B cell (primary cell): ENCODE results near the gene LIN28B. TPM values are rescaled to one million over a fixed set of nuclear protein-coding genes. Genes with fewer than 3 reads are reported as not detected.

Experiments
- ATAC-seq: fragments of 200-7000 bp; cut with Tn5 transposase; one replicate; pipeline ENCODE4 v1.10.0; 2021; ENCODE audit warnings: low read depth, mild to moderate bottlenecking, moderate number of reproducible peaks, moderate library complexity
- CTCF ChIA-PET: fragments of 350-600 bp; sonication (Branson Sonifier 250); formaldehyde crosslinking; loops from one replicate; lab custom pipeline; 2021; ENCODE audit warnings: antibody characterized with exemption, inconsistent platforms; lab: Charles Lee
- POLR2A ChIA-PET: fragments of 350-600 bp; sonication (Branson Sonifier 250); formaldehyde crosslinking; loops from one replicate; lab custom pipeline; 2021; ENCODE audit warnings: antibody characterized with exemption; lab: Charles Lee
- DNase-seq: peaks from one replicate; pipeline ENCODE4 v3.0.0; 2013
- H2AFZ ChIP-seq: 2 replicates; pipeline ENCODE4 v1.6.1; 2012; ENCODE audit warnings: mild to moderate bottlenecking, low read depth, low read length; ENCODE audit not compliant: insufficient read depth, poor library complexity, severe bottlenecking
- H3K27ac ChIP-seq, 2 donors: 1 replicate in 1 of 2; 2 replicates in 1 of 2; pipeline ENCODE4 v1.5.1; 2012 to 2013; ENCODE audit warnings: low read length in 2 of 2, mild to moderate bottlenecking in 2 of 2, moderate library complexity in 1 of 2
- H3K27me3 ChIP-seq, 4 experiments: fragments of 200-600 bp in 1 of 4; sonication (generic) in 1 of 4; replicated peaks in 1 of 4; 1 replicate in 2 of 4; 2 replicates in 2 of 4; pipeline versions ENCODE4 v1.6.1 to v1.7.0; 2013 to 2016; ENCODE audit warnings: low read length in 3 of 4, mild to moderate bottlenecking in 2 of 4, mixed read lengths in 1 of 4, moderate library complexity in 1 of 4; ENCODE audit not compliant: insufficient read depth in 4 of 4, control insufficient read depth in 3 of 4; ENCODE audit errors: control extremely low read depth in 1 of 4
- H3K36me3 ChIP-seq, 2 experiments: replicated peaks in 1 of 2; 1 replicate in 1 of 2; 2 replicates in 1 of 2; pipeline versions ENCODE4 v1.6.1 to v1.7.1; 2013; ENCODE audit warnings: low read length in 1 of 2; ENCODE audit not compliant: insufficient read depth in 2 of 2, control insufficient read depth in 1 of 2; ENCODE audit errors: control extremely low read depth in 1 of 2, extremely low read depth in 1 of 2
- H3K4me1 ChIP-seq, 2 donors: fragments of 200-600 bp in 1 of 2; sonication (generic) in 1 of 2; 1 replicate in 1 of 2; 2 replicates in 1 of 2; pipeline versions ENCODE4 v1.5.1 to v1.6.1; 2013 to 2017; ENCODE audit warnings: low read length in 2 of 2; ENCODE audit not compliant: control insufficient read depth in 2 of 2, insufficient read depth in 2 of 2
- H3K4me2 ChIP-seq: replicated peaks from 2 replicates; pipeline ENCODE3; 2012; ENCODE audit warnings: mild to moderate bottlenecking, low read depth, low read length; ENCODE audit not compliant: poor library complexity, severe bottlenecking
- H3K4me3 ChIP-seq, 5 experiments: fragments of 200-600 bp in 1 of 5; sonication (generic) in 1 of 5; 1 replicate in 3 of 5; 2 replicates in 2 of 5; pipeline versions ENCODE4 v1.5.1 to v1.7.0; 2011 to 2016; ENCODE audit warnings: low read length in 4 of 5, mild to moderate bottlenecking in 4 of 5, low read depth in 2 of 5, control low read depth in 1 of 5, moderate library complexity in 1 of 5; ENCODE audit not compliant: insufficient read depth in 1 of 5; ENCODE audit errors: control extremely low read depth in 1 of 5, extremely low read depth in 1 of 5
- H3K79me2 ChIP-seq: fragments of 200-600 bp; sonication (generic); one replicate; pipeline ENCODE4 v1.6.0; 2016; ENCODE audit warnings: low read length; ENCODE audit not compliant: control insufficient read depth, insufficient read depth
- H3K9ac ChIP-seq: fragments of 200-600 bp; sonication (generic); 2 replicates; pipeline ENCODE4 v1.6.1; 2017; ENCODE audit warnings: mild to moderate bottlenecking, low read length, moderate library complexity
- H3K9me3 ChIP-seq, 3 donors: one replicate each; pipeline versions ENCODE4 v1.6.1 to v1.7.1; 2013; ENCODE audit warnings: low read length in 2 of 3; ENCODE audit not compliant: control insufficient read depth in 2 of 3, insufficient read depth in 1 of 3; ENCODE audit errors: control extremely low read depth in 1 of 3
- H4K20me1 ChIP-seq: 2 replicates; pipeline ENCODE4 v1.6.0; 2012; ENCODE audit warnings: mild to moderate bottlenecking, low read length; ENCODE audit not compliant: insufficient read depth, control insufficient read depth, poor library complexity, severe bottlenecking
- H3K27ac Mint-ChIP-seq: one replicate; pipeline ENCODE4 v1.8.0; 2021; ENCODE audit warnings: mixed read lengths
- H3K27me3 Mint-ChIP-seq: one replicate; pipeline ENCODE4 v1.8.0; 2021; ENCODE audit warnings: mixed read lengths
- H3K4me1 Mint-ChIP-seq: one replicate; pipeline ENCODE4 v1.8.0; 2021; ENCODE audit warnings: mixed read lengths
- H3K4me3 Mint-ChIP-seq: one replicate; pipeline ENCODE4 v1.8.0; 2021; ENCODE audit warnings: mixed read lengths
- H3K9me3 Mint-ChIP-seq: one replicate; pipeline ENCODE4 v1.8.0; 2022; ENCODE audit warnings: mixed read lengths; ENCODE audit not compliant: insufficient read depth
- EZH2 ChIP-seq: IDR thresholded peaks from 2 replicates; pipeline ENCODE4 v1.6.1; 2012; ENCODE audit warnings: borderline replicate concordance, low read depth, mild to moderate bottlenecking, moderate library complexity, low read length; ENCODE audit not compliant: insufficient read depth, poor library complexity, severe bottlenecking
- WGBS: methylation state at CpG from one replicate; pipeline ENCODE4 v1.1.5; 2013; ENCODE audit warnings: missing lambda C conversion rate; ENCODE audit not compliant: insufficient coverage; 5-methylcytosine and 5-hydroxymethylcytosine counted together
- intact Hi-C: fragments of 100-400 bp; cut with micrococcal nuclease; formaldehyde crosslinking; loops from one replicate; pipeline ENCODE4 v1.10.0; 2022
- polyA plus RNA-seq: library from polyadenylated mRNA; depleted of rRNA; stranded (reverse); fragments of >200 nt; gene quantifications from 2 replicates; pipeline ENCODE4 v1.2.3, GENCODE V29; 2012
- total RNA-seq, 2 donors: library from RNA; stranded (reverse); fragments of 120-200 nt in 1 of 2; gene quantifications; 1 replicate in 1 of 2; 2 replicates in 1 of 2; pipeline versions ENCODE4 v1.2.3 to v1.2.4, GENCODE V29; 2013 to 2022
- TF ChIP-seq, protein P1 (sequence below): fragments of 200-600 bp; IDR thresholded peaks from one replicate; pipeline ENCODE4 v1.8.0; 2022; ENCODE audit warnings: antibody characterized with exemption, mild to moderate bottlenecking

Gene LIN28B
- total and polyA plus RNA-seq, 2 donors (not counting 1 experiment from before 2014, with no cell fraction given): not detected

DNA sequence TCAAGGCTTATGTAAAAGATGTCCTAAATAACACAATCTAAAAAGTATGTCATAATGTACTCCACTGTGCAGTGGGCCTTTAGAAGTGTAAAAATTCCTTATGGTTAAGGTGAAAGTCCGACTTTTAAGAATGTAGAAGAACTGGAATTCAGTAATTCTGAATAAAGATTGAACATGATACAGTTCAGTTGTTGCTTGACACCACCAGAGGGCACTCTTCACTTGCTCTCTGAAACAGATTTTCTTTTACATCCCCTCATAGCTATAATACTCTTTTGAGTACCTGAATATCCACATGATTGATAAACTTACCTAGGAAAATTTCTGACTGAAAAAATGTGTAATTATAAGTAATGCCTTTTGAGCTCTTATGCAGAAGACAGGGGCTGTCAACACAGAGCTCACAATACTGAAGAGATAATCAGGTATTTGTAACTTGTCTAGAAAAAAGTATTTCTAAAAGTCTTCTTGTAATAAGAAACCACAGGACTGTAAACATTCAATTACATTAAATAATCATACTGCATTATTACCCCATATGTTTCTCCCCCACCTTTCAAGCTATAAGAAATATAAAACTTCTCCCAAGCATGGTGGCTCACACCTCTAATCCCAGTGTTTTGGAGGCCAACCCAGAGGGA, 130.8 kb downstream of the LIN28B start:
- ATAC-seq (no peak), DNase-seq (peak; percentile 56)
- Mint-ChIP-seq H3K4me1 (no peaks in the 10 kb centered on the region), H3K27me3 (peaks cover 15% of the 10 kb centered on the region), H3K9me3 (no peaks in the 10 kb centered on the region), H3K27ac (no peak overlapping the region), H3K4me3 (no peak overlapping the region)
- TF ChIP-seq, protein P1, sequence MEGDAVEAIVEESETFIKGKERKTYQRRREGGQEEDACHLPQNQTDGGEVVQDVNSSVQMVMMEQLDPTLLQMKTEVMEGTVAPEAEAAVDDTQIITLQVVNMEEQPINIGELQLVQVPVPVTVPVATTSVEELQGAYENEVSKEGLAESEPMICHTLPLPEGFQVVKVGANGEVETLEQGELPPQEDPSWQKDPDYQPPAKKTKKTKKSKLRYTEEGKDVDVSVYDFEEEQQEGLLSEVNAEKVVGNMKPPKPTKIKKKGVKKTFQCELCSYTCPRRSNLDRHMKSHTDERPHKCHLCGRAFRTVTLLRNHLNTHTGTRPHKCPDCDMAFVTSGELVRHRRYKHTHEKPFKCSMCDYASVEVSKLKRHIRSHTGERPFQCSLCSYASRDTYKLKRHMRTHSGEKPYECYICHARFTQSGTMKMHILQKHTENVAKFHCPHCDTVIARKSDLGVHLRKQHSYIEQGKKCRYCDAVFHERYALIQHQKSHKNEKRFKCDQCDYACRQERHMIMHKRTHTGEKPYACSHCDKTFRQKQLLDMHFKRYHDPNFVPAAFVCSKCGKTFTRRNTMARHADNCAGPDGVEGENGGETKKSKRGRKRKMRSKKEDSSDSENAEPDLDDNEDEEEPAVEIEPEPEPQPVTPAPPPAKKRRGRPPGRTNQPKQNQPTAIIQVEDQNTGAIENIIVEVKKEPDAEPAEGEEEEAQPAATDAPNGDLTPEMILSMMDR: peak; percentile 87
- TF ChIP-seq EZH2: no peak
- no peaks in the 10 kb centered on the region for H3K27me3 ChIP-seq
- H3K79me2 ChIP-seq: no peaks in the 10 kb centered on the region
- H3K4me1 ChIP-seq: no peaks in the 10 kb centered on the region
- H2AFZ ChIP-seq: no peak overlapping the region
- intact Hi-C loops: loop anchor here (1.0 kb wide), 1 partner anchor 316 kb away; the partner anchor contains the start of gene PREP
- H3K9ac ChIP-seq: no peak overlapping the region
- CTCF ChIA-PET: interaction anchor here (0.7 to 3.7 kb wide), 24 partner anchors 9 to 1136 kb away, joined by 3 to 36 read pairs (median 4); partner anchors contain the start of gene PREP
- no peaks in the 10 kb centered on the region for H4K20me1 ChIP-seq
- no peak overlapping the region for H3K27ac ChIP-seq
- no peaks in the 10 kb centered on the region for H3K9me3 ChIP-seq
- no CpG with 5 or more reads among the region's 1 CpG for WGBS
- no peak overlapping the region for H3K4me3 ChIP-seq
- no peaks in the 10 kb centered on the region for H3K36me3 ChIP-seq
- POLR2A ChIA-PET: no interaction called here
- no peak overlapping the region for H3K4me2 ChIP-seq

DNA sequence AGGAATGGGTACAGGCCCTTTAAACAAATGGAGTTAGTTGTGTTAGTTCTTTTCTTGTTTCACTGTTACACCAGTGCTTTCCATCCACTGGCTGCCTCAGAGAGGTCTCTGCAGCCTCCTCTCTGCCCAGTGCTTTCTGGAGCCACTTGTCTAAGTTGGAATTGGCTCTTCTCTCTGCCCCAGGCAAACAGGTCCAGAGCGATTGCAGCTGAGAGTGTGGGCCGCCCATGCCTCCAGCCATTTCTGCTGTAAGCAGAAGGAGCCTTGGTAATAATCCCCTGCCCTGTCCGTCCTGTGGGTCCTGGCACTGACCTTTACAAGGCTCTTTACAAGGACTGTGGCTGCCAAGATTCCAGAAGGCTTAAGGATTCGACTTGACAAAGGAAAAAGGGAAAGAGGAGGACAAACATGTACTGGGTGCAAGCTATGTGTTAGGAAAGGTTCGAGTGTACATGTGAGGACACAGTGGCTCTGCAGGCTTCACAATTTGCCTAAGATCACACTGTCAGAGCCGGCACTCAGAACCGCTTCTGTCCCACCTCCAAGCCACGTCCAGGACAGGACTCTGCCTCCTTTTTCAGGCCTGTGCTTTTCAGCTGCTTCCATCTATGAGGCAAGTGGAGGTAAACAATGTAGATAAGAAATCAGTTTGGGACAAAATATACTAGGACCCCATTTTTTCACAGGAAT, 134.4 kb downstream of the LIN28B start:
- Histone ChIP-seq H3K9me3 (no peaks in the 10 kb centered on the region), H3K4me1 (no peaks in the 10 kb centered on the region), H3K27ac (no peak overlapping the region), H3K79me2 (no peaks in the 10 kb centered on the region), H3K9ac (no peak overlapping the region), H4K20me1 (no peaks in the 10 kb centered on the region), H3K27me3 (no peaks in the 10 kb centered on the region), H3K4me2 (no peak overlapping the region), H3K36me3 (no peaks in the 10 kb centered on the region), H3K4me3 (no peak overlapping the region), H2AFZ (no peak overlapping the region)
- Mint-ChIP-seq H3K27ac (no peak overlapping the region), H3K9me3 (no peaks in the 10 kb centered on the region), H3K4me3 (no peak overlapping the region), H3K27me3 (peaks cover 12% of the 10 kb centered on the region), H3K4me1 (no peaks in the 10 kb centered on the region)
- ChIA-PET CTCF (interaction anchor here (0.8 to 0.9 kb wide), 2 partner anchors 12 to 312 kb away, joined by 3 read pairs; partner anchors contain the start of gene PREP), POLR2A (no interaction called here)
- DNase-seq: no peak
- TF ChIP-seq, protein P1: no peak
- TF ChIP-seq EZH2: no peak
- no peak for ATAC-seq
- intact Hi-C loops: no loop called here
- 75% methylated on average over 7 of the region's 8 CpGs for WGBS
